Stimulated activated CD8-positive, alpha-beta memory T cell treated with anti-CD3 and anti-CD28 coated beads, Interleukin-12 subunit alpha, Interleukin-12 subunit beta, amount 100 ng/mL, for 24 hours (primary cell): ENCODE results near the gene ALMS1.
"Not testable (repeated sequence)": the region's sequence is repeated elsewhere in the genome, so short reads cannot be mapped to it uniquely, and the experiment has no call there.

Experiments
- DNase-seq: peaks from one replicate; pipeline ENCODE4 v3.0.0-alpha.2; 2020; ENCODE audit errors: extremely low read depth

ALMS1 gene, protein sequence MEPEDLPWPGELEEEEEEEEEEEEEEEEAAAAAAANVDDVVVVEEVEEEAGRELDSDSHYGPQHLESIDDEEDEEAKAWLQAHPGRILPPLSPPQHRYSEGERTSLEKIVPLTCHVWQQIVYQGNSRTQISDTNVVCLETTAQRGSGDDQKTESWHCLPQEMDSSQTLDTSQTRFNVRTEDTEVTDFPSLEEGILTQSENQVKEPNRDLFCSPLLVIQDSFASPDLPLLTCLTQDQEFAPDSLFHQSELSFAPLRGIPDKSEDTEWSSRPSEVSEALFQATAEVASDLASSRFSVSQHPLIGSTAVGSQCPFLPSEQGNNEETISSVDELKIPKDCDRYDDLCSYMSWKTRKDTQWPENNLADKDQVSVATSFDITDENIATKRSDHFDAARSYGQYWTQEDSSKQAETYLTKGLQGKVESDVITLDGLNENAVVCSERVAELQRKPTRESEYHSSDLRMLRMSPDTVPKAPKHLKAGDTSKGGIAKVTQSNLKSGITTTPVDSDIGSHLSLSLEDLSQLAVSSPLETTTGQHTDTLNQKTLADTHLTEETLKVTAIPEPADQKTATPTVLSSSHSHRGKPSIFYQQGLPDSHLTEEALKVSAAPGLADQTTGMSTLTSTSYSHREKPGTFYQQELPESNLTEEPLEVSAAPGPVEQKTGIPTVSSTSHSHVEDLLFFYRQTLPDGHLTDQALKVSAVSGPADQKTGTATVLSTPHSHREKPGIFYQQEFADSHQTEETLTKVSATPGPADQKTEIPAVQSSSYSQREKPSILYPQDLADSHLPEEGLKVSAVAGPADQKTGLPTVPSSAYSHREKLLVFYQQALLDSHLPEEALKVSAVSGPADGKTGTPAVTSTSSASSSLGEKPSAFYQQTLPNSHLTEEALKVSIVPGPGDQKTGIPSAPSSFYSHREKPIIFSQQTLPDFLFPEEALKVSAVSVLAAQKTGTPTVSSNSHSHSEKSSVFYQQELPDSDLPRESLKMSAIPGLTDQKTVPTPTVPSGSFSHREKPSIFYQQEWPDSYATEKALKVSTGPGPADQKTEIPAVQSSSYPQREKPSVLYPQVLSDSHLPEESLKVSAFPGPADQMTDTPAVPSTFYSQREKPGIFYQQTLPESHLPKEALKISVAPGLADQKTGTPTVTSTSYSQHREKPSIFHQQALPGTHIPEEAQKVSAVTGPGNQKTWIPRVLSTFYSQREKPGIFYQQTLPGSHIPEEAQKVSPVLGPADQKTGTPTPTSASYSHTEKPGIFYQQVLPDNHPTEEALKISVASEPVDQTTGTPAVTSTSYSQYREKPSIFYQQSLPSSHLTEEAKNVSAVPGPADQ (N-terminal part only)

DNA sequence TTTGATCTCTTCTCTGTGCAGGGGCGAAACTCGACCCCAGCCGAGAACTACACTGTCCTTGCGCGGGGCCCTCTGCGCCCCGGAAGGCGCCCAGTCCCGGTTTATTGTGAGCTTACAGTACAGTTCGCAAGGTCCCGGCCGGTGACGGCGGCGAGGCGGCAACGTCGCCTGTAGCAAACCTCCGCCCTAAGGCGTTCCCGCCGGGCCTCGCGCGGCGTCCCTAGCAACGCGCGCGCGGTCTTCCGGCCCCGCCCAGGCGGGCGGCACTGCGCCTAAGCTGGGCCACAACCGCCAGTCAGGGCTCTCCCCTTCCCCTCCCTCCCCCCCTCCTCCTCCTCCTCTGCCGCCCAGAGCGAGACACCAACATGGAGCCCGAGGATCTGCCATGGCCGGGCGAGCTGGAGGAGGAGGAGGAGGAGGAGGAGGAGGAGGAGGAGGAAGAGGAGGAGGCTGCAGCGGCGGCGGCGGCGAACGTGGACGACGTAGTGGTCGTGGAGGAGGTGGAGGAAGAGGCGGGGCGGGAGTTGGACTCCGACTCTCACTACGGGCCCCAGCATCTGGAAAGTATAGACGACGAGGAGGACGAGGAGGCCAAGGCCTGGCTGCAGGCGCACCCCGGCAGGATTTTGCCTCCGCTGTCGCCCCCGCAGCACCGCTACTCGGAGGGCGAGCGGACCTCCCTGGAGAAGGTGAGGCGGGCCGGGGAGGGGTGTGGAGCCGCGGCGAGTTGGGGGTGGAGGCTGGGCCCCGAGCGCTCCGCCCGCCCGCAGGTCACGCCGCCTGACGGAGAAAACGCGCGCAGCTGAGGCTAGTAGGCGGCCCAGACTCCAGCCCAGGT, at the start of gene ALMS1:
Gene ALMS1, plus strand, starts transcription at position 333 of the 838 bp plus-strand sequence. Its CDS starts 33 bp downstream, at position 366.
- peak; percentile 72 for DNase-seq

DNA sequence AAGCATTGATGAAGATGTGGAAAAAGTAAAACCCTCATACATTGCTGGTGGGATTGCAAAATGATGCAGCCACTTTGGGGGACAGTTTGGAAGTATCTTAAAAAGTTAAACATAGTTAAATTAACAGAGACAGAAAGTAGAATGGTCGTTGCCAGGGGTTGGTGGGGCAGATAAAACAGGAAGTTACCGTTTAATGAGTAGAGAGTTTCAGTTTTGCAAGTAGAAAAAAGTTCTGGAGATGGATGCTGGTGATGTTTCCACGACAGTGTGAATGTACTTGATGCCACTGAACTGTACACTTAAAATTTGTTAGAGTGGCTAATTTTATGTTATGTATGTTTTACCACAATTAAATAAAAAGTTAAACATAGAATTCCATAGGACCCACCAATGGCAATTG, 47.8 kb upstream of the ALMS1 start:
- no peak for DNase-seq

DNA sequence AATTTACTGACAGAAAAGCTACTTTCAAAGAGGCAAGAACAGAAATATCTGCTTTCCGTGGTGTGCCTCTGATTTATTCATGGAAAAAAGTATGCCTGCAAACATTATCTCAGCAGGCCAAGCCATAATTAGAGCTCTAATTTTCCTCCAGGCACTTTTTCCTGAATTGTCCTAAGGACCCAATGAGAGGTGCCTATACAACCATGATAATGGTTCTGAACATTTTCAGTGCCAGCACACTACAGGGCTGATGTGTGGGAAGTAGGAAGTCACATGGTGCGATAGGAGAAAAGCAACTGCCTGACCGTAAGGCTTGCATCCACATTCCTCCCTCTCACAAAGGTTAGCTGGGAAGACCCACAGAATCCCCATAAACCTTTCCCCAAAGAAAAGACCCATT, 46.4 kb upstream of the ALMS1 start:
- no peak for DNase-seq

DNA sequence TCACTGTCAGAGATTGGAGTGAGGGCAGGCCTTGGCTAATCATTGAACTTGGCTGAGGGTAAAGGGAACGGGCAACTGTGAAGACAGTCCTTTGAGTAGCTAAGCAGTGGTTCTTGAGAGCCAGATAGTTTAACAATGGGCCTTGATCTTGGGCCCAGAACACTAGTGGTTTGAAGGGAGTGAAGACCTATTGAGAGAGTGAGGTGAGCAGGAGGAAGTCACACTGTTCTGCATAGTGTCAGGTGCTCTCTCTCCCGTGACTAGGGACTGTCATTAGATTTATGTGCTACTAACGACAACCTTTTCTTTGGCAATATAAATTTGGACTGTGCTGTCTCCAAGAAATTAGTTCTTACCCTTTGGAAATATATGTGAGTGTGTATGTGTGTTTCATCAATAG, 44.6 kb upstream of the ALMS1 start:
- DNase-seq, result no peak

DNA sequence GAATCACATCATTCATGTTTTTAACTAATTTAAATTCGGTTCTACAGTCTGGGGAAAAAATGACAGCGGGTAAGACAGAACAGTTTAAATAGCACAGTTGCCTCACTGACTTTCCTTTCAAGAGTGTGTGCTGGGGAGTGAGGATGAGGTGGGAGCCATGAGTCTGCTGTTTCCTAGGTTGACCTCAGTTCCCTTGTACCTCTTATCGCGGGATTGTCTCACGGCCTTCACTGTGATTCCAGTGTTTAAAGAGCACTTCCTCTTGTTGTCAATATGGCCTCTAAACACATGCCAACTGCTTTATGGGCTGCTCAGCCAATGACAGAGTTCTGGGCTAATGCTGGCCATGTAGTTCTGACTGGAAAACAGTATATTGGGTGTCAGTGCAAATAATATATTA, 41.6 kb upstream of the ALMS1 start:
- no peak for DNase-seq

DNA sequence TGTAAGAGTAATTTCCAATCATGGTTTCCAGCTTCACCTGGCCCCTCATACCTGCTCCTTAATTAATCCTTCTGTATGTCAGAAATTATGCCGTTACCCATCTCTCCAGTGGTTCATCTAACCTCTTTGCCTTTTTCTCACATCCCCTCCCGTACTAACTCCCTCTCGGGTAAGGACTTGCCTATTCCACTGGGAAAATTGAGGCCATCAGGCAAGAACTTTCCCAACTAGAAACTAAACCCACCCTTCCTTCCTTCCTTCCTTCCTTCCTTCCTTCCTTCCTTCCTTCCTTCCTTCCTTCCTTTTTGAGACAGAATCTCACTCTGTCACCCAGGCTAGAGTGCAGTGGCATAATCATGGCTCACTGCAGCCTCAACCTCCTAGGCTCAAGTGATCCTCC, 40.9 kb upstream of the ALMS1 start:
- not testable (repeated sequence) for DNase-seq

DNA sequence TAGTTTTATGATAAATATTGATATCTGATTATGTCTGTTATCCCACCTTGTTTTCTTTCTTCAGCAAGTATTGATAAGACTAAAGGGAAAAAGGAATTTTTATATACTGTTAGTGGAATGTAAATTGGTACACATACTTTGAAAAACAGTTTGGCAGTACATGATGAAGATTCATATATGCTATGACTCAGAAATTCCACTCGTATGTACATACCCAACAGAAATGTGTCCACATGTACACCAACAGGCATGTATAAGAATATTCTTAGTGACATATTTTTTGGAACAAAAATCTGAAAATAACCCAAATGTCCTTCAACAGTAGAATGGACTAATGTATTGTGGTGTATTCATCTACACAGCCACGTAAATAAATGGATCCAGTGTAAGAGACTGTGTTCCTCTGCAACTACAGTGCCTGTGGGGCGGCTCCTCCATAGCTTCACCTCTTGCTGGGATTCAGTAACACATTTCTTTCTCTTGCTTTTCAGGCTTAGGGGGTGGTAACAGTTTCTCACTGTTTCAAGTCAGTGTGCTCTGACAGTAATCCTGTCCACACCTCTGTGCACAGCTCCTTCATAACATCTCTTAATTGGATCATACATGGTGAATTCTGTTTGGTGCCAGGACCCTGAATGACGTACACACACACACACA, 35.5 kb upstream of the ALMS1 start:
- no peak for DNase-seq

DNA sequence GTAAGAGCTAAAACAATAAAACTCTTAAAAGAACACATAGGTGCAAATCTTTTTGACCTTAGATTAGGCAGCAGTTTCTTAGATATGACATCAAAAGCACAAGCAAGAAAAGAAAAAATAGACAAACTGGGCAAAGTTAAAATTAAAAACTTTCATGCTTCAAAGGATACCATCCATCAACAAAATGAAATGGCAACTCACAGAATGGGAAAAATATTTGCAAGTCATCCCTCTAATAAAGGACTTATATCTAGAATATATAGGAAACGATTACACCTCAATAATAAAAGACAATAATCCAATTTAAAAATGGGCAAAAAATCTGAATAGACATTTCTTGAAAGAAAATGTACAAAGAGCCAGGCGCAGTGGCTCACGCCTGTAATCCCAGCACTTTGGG, 29.5 kb upstream of the ALMS1 start:
- DNase-seq, result no peak

DNA sequence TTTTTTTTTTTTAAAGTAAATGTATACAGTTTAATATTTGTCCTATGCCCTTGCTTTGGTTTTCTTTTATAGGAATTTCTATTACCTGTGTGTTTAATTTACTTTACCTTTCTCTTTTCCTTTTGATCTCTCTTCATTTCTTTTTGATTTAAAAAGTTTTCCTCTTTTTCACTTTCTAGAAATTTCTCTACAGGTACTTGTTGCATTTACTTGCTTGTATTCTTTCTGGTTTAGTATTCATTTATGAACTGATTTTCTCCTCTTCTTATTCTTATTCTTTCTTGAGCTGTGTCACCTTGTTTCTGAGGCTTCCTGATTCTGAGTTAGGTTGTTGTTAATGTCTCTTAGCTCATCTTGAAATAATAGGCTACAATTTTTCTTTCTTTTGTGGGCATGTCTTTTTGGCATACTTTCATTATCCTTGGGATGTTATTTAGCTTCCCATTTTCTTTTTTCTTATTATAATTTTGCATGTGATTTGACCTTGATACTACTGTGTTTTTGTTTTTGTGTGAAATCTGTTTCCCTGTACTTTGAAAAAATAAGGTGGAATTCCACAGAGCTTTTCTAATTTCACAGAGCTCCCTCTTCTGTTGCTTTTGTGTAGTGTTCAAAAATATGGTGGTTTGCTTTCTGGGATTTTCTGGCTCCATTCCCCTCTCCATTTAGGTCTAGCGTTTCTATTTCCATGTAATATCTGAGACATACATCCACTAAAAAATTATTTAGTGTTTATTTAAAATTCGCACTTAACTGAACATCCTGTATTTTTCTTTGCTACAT, 25.5 kb upstream of the ALMS1 start:
- no peak for DNase-seq

DNA sequence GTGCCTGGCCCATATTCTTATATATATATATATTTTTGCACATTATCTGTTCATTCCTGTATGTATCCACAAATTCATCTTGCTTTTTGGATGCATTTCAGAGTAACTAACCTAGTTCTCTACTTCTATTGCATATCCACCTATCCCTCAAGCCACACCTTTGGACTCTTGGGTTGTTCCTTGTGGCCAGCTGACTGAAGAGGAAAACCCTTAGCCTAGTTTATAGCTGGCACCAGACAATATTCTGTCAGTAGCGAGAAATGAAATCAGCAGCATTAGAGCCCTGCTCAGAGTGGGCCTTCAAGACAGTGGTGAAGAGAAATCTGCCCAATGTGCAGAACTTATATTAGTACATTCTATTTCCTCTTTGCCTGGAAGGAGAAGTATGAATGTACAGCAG, 19.6 kb upstream of the ALMS1 start:
- no peak for DNase-seq

DNA sequence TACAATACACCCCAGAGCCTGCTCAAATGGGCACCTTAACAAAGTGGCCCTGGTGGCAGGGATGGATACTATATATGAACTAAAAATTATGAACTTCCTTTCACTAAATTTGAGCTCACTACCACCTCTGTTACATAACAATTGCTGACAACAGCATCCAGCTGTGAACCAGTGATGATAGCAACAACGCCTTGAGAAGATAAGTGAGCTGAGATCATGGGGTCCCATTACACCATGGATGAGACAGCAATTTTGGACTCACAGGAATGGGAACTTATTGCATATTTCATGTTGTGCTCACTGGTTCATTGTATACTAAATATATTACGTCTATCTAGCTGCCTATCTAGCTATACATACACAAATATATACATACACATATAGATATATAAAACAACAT, 16.9 kb upstream of the ALMS1 start:
- no peak for DNase-seq

DNA sequence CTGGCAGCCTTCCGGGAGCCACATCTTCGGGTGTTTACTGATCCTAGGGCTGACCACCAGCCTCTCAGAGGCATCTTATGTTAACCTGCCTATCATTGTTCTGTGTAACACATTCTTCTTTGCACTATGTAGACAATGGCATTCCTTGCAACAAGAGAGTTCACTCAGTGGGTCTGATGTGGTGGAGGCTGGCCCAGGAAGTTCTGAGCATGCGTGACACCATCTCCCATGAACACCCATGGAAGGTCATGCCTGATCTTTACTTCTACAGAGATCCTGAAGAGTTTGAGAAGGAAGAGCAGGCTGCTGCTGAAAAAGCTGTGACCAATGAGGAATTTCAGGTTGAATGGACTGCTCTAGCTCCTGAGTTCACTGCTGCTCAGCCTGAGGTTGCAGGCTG, 15.3 kb upstream of the ALMS1 start:
- DNase-seq, result no peak

DNA sequence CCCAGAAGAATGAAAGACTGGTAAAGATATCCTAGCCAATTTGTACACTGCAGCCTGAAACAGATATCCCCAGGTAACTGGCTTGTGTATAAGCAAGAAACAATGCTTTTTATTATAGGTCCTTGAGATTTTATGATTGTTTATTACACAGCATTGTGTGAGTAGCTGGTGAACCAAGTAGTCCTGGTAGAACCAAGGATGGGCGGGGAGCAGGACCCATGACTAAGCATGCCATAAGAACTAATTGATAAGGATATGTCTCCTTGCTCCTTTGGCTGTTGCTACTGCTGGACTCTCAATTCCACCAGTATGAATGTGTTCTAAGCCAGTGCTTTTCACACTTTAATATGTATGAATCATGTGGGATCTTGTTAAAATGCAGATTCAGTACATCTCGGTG, 12.3 kb upstream of the ALMS1 start:
- DNase-seq, result no peak

DNA sequence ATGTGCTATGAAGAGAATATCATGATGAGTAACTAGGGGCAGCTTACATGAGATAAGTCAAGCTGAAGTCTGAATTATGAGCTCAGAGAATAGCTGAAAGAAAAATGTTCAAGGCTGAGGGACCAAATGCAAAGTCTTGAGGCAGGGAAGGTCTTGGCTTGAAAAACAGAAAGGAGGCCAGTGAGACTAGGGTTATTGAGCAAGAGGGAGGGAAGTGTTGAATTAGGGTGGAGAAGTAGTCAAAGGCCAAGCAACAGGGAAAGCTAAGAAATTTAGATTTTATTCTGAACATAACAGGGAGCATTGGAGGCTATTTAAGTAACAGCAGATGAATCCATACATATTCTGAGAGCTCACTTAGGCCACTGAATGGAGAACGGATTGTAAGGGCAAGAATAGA, 11.4 kb upstream of the ALMS1 start:
- no peak for DNase-seq

DNA sequence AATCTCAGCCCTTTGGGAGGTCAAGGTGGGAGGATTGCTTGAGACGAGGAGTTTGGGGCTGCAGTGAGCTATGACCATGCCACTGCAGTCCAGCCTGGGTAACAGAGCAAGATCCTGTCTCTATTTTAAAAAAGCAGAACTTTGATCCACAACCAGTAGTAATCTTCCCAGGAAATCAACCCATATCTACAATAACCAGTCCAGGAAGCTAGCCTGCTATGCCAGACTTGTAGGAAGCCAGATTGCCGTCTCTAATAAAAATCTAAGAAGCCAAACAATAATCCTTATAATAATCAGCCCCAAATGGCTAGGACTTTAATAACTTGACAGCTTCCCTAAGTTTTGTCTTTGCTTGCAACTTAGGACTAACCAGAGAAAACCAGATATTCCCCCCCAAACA, 9.0 kb upstream of the ALMS1 start:
- no peak for DNase-seq

DNA sequence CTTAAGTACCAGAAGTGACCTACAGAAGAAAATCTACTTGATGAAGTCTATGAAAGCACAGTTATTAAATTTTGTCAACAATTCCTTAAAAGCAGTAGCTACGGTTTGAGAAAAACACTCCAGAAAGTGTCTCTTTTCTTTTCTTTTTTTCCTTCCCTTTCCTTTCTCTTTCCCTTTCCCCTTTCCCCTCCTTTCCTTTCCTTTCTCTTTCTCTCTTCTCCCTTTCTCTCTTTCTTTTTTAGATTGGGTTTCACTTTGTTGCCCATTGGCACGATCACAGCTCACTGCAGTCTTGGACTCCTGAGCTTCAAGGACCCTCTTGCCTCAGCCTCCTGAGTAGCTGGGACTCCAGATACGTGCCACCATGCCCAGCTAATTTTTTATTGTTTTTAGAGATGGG, 2.6 kb upstream of the ALMS1 start:
- no peak for DNase-seq

DNA sequence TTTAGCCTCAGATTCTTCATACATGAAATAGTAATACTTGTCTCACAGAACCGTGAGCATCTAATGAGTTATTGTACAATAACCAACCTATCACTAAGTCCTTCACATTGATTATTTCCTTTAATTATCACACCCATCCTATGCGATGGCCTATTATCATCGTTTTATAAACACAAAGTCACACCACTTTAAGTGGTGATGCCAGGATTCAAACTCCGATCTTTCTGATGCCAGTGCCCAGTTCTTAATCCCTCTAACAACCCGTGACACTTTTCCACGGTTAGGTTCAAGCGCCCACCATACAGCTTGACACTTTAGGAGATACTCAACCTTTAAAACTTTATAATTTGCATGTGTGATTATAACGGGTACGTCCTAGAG, 523 bp upstream of the ALMS1 start:
- DNase-seq, result no peak

DNA sequence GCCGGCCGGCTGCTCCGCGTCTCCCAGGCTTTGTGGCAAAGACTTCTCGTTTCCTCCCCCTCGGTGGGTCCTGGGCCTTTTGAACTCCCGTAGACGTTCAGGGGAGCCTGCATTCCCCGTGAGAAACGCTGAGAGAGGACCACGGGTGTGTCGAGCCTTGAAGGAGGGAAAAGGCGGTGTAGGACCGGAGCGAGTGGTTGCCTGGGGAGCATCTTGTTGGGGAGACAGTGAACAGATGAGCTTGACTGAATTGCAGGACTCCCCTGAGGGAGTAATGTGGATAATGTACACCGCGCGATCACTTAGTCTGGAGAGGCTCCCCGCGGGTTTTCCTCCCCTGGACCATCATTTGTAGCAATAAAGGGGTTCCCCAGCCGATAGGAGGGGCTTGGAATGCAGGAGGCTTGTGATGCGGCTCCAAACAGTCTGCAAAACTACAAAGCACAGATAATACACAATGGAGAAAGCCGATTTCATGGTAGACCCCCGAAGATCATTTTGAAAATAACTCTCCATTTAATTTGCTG, 769 bp downstream of the ALMS1 start:
- DNase-seq, result no peak

DNA sequence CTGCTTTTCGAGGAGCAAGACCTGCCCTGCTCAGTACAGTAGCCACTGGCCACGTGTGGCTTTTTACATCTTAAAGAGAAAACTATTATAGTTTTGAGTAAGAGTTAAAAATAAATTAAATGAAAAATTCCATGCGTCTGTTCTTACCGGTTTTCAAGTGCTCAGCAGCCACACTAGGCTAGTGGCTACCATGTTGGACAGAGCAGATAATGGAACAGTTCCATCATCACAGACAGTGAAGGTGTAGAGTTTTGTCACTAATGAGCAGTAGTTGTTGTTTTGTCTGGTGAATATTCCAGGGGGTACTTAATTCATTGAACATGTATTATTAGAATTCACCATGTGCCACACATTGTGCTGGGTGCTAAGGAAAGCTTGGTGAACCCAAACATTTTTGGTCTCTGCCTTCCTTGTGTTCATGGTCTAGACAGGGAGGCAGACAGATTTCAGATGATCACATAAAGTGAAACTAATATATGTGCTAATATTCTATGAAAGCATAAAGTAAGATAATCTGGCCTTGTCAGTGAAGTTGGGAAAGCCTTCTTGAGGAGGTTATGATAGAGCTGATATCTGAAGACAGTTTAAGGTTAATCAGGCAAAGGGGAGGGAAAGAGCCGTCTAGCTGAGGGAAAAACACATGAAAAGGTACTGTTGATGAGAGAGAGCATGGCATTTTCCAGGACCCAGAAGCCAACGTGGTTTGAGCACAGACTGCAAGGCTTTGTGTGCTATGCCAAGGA, 1.4 kb downstream of the ALMS1 start:
- no peak for DNase-seq
